HG02642 (cell line): ENCODE measurements around the gene PSMB8.

Source experiments
- ATAC-seq: cut with Tn5 transposase; IDR thresholded peaks from one replicate; pipeline ENCODE4 v1.9.1; 2021; ENCODE audit warnings: mild to moderate bottlenecking; ENCODE audit not compliant: unreplicated experiment, poor library complexity

The PSMB8 gene

GRCh38 chr6:32857156-32857891 lies 13.5 kb upstream of the PSMB8 start:
- ATAC-seq: no peak

- no peak for ATAC-seq
Observed at GRCh38 chr6:32855467-32856174, 11.8 kb upstream of the PSMB8 start.

- peak; percentile 4 for ATAC-seq
Observed at GRCh38 chr6:32854376-32855178, 10.7 kb upstream of the PSMB8 start.

- ATAC-seq: peak; percentile 81
Observed at GRCh38 chr6:32853541-32854375, 9.9 kb upstream of the PSMB8 start, which contains the start of the genes PSMB9 and TAP1. Gene PSMB9 (plus strand): TSS chr6:32854192. CDS start chr6:32854230, 38 bp downstream. Gene TAP1 (minus strand): TSS chr6:32853704. CDS start chr6:32853636, 68 bp downstream.

GRCh38 chr6:32852844-32853540 lies 9.1 kb upstream of the PSMB8 start:
- peak; percentile 27 for ATAC-seq

- no peak for ATAC-seq
Observed at GRCh38 chr6:32852018-32852843, 8.4 kb upstream of the PSMB8 start.

GRCh38 chr6:32851025-32851424 lies 7.2 kb upstream of the PSMB8 start:
- ATAC-seq: no peak

GRCh38 chr6:32849126-32849525 lies 5.3 kb upstream of the PSMB8 start:
- no peak for ATAC-seq

GRCh38 chr6:32847795-32848194 lies 3.9 kb upstream of the PSMB8 start:
- no peak for ATAC-seq

GRCh38 chr6:32847004-32847403 lies 3.2 kb upstream of the PSMB8 start:
- no peak for ATAC-seq

GRCh38 chr6:32845384-32845884 lies 1.6 kb upstream of the PSMB8 start:
- no peak for ATAC-seq

GRCh38 chr6:32844839-32845383 lies 1.1 kb upstream of the PSMB8 start:
- ATAC-seq: no peak

- no peak for ATAC-seq
Observed at GRCh38 chr6:32843331-32843978, 392 bp downstream of the PSMB8 start.

GRCh38 chr6:32842690-32843089 lies 1.2 kb downstream of the PSMB8 start:
- ATAC-seq: no peak

- no peak for ATAC-seq
Observed at GRCh38 chr6:32842021-32842650, 1.7 kb downstream of the PSMB8 start.

GRCh38 chr6:32840604-32841246 lies 3.1 kb downstream of the PSMB8 start:
- ATAC-seq: no peak

- ATAC-seq: no peak
Observed at GRCh38 chr6:32839356-32839755, 4.5 kb downstream of the PSMB8 start.
